Measurements from ENCODE around the gene USP31.

USP31 gene

DNA sequence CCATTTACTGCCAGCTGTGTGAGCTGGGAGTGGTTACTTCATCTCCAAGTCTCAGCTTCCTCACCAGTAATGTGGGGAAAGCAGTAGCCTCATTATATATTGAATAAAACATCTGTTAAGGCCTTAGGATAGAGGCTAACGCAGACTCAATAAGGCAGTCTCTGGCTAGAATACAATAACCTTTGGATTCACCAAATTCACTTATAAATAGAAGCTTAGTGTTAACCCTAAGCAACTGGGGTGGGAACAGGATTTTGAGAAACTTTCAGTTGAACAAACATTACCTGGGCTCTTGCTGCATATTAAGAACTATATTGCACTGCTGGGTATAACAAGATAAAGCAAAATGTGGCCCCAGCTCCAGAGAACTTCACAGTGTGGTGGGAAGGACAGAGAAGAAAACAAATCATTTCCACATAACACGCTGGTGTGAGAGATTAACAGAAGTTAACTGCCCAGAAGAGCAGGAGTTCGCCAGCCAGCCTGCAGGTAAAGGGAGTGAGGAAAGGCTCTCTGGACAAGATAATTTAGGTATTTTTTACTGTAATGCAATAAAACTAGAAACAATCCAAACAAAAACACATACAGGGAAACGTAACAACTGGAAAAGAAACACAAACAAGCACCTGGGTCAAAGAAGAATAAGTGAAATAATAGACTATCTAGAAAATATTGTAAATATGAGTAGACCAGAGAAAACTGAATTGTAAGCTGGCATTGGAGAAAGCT is 57.0 kb downstream of the USP31 start:
- no peak for DNase-seq

- DNase-seq, result no peak
Observed at GRCh38 chr16:23089111-23089510, 60.1 kb downstream of the USP31 start.

DNA sequence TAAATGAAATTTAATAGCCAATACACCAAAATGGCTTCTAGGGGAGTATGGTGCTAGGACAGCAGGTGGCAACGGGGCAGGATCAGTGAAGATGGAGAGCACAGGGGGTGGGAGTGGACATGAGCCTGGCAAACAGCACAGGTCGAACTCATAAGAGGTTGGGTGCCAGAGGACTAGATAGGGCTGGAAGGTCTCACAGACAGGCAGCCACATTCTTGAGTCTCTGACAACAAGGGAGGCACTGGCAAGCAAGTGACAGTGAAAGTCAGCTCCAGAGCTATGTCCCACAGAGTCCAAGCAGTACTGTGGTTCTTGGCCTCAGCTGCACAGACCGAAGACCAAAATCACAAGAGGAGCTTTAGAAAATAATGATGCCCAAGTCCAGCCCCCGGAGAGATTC is 61.2 kb downstream of the USP31 start:
- no peak for DNase-seq

GRCh38 chr16:23085949-23086348 is 63.3 kb downstream of the USP31 start:
- no peak for DNase-seq

DNA sequence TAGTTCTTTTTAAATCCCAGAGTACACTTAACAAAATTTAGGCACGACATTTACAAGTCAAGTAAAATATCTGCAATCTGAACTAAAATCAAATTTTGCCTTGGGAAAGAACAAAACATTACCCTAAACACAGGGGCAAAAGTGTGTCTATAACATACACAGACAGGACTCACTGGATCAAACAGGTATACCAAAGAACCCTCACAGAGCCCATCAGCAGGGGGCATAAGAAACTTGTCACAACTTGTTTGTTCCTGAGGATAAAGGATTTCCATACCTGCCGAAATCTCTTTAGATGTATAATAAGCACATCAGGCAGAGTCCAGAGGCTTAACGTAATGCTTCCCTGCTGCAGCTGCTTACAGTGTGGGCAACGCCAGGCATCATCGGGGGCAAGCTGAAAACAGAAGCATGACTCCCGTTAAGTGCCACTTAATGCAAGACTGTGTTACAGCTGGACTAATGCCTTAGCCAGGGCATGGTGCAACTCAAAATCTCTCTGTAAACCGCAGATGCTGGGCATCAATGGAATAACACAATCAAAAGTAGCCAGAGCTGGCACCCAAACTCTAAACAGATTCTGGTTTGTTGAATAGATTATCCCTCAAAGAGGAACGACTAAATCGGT is 67.0 kb downstream of the USP31 start:
- DNase-seq, result peak; percentile 45

DNA sequence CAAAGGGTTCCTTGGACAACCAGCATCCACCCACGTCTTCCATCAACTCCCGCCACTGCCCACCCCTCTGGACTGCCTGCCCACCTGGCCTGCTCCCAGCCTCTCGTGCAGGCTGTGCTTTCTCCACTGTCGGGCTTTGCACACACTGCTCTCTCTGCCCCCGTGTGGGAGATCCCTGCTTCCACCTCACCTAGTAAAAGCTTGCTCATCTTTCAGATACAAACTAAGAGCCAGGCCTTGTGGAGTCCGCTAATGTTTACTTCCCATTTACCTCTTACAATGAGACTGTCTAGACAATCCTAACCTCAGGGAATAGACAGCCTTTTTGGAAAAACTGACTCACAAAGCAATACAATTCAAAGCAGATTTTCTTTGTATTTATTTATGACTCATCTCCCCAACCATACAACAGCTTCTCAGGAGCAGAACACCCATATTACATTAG is 67.6 kb downstream of the USP31 start:
- no peak for DNase-seq

DNA sequence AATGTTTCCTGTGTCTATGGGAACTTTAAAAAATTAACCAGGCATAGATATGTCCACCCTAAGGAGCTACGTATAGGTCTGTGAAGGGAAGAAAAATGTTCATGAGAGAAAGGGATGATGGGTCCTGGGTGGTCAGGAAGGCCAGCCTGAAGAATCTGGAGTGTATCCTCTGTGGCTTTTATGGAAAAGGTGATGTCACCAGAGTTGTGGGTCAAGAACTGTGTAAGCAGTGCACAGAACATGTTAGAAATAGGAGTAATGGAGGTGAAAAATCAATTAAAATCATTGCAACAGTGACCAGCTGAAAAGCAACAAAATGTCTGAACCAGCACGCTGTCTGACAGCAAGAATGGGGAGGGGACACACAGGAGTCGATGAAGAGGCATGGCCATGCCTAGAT is 68.5 kb downstream of the USP31 start:
- DNase-seq, result no peak

GRCh38 chr16:23080329-23080728 is 68.9 kb downstream of the USP31 start:
- no peak for DNase-seq

GRCh38 chr16:23079675-23080301 is 69.5 kb downstream of the USP31 start:
- DNase-seq, result peak; percentile 57

GRCh38 chr16:23074423-23074822 is 74.8 kb downstream of the USP31 start:
- no peak for DNase-seq

GRCh38 chr16:23072769-23073549 is 76.3 kb downstream of the USP31 start:
- DNase-seq, result no peak

DNA sequence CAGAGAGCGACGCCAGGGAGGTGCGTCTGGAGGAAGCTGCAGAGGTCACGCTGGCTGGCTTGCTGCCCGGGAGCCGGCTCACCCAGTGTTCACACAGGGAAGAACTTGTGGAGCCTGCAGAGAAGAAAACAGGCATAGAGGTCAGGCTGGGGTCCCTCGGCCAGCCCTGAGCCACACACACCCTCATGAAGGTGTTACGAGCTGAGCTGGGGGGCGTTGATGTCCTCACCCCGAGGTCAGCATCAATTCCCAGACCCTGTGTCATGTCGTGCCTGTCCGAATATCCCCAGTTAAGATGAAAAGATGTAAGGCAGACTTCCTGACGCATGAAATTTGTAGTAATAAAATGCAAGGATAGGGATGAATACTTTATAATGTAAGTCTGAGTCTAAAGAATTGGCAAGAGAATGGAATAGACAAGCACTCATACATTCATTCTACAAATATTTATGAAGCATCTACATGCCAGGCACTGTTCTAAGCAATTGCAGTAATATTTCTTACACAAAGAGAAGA is 77.1 kb downstream of the USP31 start:
- no peak for DNase-seq

- DNase-seq, result no peak
Observed at GRCh38 chr16:23071196-23072083, 77.8 kb downstream of the USP31 start.

- DNase-seq, result no peak
Observed at GRCh38 chr16:23069844-23070243, 79.4 kb downstream of the USP31 start.

DNA sequence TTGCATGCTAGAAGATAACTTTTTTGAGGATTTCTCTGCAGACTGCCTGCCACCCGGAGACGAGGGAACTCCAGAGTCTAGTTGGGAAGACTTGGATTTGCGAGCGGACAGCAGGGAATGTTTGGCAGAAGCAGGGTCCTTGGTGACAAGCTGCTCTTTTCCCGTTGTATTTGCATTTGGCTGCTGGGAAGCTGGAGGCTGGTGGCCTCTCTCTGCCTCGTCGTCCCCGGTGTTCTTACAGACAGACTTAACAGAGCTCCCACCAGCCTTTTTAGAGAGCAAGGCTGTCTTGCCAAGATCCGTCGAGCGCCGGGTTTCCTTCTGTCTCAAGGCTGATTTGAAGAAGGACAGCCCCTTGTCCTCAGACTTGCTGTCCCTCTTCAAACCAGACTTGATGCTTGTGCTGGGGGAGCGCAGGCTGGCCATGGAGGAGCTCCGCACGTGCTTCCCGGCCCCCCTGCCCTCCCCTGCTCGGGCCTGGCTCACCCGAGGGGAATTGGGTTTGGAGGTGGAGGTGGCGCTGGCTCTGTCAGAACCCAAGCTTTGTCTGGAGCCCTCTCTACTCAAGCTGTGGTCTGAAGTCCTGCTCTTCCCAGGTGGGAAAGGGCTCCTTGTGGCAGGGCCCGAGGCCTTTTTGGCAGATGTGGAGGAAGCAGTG is 81.0 kb downstream of the USP31 start:
- DNase-seq, result no peak

DNA sequence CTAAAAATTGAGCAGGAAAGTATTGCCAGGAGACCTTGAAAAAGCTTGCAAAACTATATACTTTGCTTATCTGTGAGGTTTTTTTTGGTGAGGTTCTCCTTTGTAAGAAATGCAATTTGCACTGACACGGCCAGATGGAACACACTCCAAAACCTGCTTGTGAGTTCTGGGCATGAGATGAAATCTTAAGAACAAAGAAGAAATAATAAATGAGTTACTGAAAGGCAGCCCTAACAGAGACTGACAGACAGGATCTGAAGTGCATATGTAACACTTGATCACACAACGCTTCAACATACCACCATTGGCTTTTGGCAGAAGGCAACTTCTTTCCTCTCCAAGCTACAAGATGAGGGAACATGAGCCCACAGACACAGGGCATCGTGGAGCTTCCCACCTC is 82.6 kb downstream of the USP31 start:
- no peak for DNase-seq

DNA sequence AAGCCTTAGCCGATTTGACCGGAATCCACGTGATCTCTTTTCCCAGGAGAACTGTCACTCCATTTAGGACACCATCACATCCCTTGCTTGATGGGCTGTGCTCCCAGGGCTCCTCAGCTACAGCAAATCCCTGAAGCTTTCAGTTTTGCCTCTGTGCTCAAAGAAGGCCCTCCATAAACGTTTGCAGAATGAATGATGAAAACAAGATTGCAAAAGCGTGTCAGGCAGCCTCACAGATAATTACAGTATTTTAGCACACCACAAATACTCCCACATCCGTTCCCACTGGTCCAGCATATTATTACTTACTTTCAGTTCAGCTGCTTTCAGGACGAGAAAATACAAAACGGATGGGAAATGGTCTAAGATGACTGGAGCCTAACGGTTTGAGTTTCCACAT is 84.6 kb downstream of the USP31 start:
- DNase-seq, result no peak

DNA sequence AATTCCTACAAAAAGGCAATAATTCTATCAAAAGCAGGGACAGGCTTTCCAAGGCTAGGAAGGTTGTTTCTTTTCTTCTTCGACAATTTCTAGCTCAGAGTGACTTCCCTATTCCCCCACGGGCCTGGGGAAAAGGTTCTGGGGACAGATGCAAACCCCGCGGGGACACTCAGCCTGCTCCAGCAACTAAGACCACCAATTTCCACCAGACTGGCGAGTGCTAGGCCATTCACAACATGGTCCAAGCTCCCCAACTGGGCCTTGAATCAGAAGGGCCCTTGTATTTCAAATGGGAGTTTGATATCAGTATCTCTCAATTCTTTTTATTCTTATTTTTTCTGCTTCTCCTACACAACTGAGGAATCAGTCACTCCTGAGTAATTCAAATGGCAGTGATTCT is 86.7 kb downstream of the USP31 start:
- DNase-seq, result no peak

DNA sequence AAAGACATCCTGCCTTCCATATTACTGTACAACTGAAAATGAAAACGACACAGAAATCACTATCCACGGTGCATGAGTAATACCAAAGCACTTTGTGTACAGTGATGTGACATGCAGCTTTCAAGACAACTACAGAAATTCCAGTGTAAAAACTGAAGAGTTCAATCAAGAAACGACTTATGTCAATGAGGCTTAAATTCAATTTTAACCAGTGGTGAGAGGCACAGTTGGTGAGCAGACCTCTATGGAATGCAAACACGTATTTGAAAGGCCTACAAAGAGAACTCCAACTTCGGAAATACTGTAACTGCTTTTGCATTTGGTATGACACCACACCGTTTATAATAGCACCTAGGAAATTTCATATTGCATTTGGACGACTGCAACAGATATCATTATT is 87.6 kb downstream of the USP31 start:
- DNase-seq, result no peak

DNA sequence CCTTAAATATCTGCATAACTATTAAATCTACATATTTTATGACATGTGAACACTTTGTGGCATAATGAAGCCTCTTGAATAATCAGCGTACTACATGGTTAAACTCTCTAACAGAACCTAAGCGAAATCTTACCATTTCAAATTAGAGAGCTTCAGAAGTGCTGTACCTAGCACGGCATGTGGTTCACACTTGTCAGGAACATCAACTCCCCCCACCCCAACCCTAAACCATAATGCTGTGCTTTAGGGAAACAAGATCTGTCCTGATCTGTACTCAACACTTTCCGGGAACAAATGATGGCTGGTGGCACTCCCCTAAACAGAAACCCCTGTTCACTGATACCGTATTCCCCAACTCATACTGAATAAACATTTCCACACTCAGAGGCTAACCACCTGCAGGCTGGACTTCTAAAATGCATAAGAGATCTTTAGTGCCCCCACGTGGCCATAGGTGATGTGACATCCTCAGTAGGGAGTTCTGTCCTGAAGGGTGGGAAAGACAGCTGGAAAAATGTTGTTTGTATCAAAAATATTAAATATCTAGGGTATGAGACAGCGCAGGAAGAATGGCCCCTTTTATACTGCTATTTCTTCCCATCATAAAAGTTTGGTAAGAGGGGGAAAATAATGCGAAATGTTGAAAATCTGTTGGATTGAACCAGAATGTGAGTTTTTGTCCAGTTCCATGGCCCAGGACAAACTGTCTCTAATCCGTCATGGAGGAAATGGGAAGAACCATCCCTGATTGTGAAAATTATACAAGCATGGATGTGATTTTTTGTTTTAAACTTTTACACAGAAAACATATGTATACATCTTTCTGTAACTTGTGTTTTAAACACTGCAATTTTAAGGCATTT is 88.6 kb downstream of the USP31 start:
- DNase-seq, result peak; percentile 64

- DNase-seq, result no peak
Observed at GRCh38 chr16:23059433-23059832, 89.8 kb downstream of the USP31 start.
